ENCODE results near the gene MND1.

GRCh38 chr4:153413842-153414241, 69.4 kb downstream of the MND1 start:
- TF ChIP-seq CTCF (IDR thresholded peaks at IDR 0.05; ENCODE audit: low read length) (no peak), EZH2 (IDR thresholded peaks at IDR 0.05; ENCODE audit: borderline replicate concordance, low read length) (no peak)
